Hematopoietic multipotent progenitor cell treated with erythropoietin and hydrocortisone succinate and interleukin-3 and kit ligand, for 17 days (in vitro differentiated cells): Measurements from ENCODE around the gene PLCL2.
"Not testable (repeated sequence)": the region's sequence is repeated elsewhere in the genome, so short reads cannot be mapped to it uniquely, and the experiment has no call there.

ENCODE experiments used
- DNase-seq: peaks from one replicate; pipeline ENCODE4 v3.0.0-alpha.2; 2015; ENCODE audit warnings: low spot score

Gene PLCL2

DNA sequence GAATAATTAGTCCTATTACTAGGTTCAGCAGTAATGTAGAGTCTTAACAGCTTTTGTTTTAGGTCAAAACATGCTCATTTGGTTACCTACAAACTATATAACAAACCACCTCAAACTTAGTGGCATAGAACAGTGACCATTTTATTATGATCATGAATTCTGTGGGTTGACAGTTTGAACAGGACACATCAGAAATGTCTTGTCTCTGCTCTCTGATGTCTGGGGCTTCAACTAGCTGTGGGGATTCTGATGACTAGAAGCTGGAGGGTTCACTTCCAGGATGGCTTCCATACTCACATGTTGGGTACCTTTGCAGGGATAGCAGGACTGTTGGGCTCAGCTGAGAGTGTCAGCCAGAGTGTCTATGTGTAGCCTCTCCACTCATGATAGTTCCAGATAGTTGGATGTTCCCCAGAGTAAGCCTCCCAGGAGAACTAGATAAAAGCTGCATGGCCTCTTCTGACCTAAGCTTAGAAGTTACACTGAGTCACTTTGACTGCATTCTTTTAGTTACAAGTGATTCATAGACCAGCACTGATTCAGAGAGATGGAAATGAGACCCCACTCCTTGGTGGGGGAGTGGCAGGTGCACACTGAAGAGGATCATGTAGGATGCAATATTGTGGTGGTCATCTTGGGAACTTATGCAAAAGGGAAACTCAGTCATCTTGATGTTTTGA, 32.6 kb downstream of the PLCL2 start:
- no peak for DNase-seq

DNA sequence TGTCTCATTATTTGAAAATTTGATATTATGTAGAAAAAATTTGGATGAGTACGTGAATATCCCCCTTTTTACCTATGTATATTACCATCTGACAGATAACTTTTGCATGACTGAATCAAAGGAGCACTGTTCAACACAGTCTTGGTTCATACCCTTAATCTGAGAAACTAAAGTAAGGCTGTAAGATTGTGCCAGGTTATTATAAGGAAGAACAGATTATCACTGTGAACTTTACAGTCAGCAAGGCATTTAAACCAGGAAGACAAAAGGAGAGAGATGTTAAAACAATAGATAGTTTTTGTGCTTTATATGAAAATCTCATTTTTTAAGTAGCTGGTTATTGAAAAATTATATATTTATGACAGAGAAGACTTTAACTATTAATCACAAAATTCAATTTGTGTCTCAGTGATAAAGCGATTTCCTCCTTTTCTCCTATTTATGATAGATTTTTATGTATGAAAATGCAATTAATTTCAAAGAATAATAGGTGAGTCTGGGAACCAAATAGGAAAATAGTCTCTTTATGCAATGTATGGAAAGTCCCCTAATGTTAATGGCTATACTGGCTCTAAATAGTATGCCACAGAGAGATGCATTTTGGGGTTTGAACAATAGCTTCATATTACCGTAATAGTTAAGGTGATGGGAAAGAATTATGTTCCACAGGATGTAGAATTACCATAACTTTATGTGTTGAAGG, 33.4 kb downstream of the PLCL2 start:
- DNase-seq: no peak

- DNase-seq: no peak
Observed at GRCh38 chr3:16918683-16919025, 33.9 kb downstream of the PLCL2 start.

- DNase-seq: no peak
Observed at GRCh38 chr3:16923112-16923511, 38.4 kb downstream of the PLCL2 start.

- no peak for DNase-seq
Observed at GRCh38 chr3:16927485-16927884, 42.7 kb downstream of the PLCL2 start.

DNA sequence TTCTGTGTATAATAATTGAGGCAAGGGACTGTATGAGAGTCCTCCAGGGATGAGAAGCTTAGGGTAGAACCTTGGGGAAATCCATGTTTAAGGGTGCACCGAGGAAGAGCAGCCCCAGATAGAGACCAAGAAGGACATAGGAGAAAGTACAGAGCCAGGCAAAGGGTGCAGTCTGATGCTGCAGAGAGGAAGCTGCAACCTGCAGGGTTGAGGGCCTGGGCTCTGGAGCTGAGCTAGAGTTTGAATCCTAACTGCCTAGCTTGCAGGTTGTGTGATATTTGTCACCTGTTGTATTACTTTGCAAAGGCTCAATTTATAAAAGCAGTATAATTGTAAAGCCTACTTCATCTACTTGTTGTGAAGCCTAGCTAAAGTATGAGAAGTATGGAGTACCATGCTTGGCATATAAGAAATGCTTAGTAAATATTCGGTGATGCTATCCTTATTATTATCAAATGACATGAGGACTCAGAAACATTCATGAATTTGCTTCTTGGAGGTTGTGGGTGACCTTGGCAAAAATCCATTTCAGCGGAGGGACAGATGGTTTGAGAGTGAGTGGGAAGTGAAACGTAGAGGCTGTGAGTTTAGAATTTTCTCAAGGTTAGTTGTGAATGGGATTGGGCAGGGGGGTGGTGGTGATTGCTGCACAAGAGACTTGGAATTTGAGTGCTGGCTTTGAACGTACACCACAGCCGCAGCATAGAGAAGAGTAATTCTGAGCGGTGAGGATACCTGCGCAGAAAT, 43.8 kb downstream of the PLCL2 start:
- no peak for DNase-seq

- DNase-seq: no peak
Observed at GRCh38 chr3:16929311-16929710, 44.6 kb downstream of the PLCL2 start.

- DNase-seq: no peak
Observed at GRCh38 chr3:16932877-16933276, 48.1 kb downstream of the PLCL2 start.

GRCh38 chr3:16935781-16936180, 51.0 kb downstream of the PLCL2 start:
- no peak for DNase-seq

DNA sequence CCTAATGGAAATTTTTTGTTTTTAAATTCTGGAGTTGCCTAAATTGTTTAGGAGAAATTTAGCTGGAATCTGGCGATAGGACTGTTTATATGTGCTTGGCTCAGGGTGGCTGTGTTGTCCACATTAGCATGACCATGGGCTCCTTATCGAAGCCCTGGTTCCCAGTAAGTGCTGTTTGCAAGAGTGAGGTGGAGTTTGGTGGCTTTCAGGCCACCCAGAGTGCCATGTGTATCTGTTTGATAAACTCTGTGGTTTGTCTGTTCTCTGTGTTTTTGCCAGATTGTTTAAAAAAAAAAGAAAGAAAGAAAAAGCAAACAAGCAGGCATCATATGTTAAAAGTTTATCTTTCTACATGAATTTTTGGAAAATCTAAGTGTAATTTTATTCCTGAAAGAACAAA, 51.5 kb downstream of the PLCL2 start:
- peak; percentile 81 for DNase-seq

DNA sequence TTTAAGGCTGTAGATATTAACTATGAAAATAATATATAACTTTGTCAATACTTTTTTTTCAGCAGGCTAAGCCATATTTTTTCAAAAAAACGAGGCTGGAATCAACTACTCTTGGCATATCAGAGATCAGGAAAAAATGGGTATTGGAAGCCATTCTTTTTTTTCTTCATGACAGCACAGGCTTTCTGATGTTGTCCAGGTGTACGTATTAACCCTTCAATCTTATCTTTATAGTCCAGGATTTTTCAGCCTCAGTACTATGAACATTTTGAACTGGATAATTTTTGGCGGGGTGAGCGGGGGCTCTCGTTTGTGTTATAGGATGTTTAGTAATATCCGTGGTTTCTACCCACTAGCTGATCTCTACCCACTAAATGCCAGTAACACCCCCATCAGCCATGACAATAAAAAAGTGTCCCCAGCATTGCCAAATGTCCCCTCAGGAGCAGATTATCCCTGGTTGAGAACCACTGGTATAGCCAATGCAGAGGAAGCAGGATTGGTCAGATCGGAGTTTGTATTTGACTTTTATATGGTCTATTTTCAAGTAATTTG, 52.0 kb downstream of the PLCL2 start:
- DNase-seq: no peak

DNA sequence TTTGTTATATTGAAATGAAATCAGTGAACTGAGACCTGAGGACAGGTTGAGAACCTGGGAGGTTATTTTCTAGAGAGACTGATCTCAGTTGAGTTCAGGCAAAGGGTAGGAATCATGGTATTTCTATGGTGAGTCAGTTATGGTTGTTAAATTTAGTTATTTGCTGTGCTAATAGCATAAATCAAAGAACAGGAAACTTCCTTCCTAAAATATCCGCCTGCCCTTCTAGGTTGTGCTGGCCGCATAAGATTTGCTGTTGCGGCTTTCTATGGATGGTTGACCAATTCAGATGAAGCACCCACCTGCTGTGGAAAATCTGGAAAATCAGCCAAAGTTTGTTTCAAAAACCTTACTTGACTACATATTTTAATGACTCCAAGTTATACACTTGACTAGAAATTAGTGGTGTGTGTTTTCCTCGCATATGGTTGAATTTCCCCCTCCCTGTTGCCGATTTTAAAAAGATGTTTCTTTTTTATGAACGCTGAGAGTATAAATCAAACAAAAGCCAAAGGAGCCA, 52.6 kb downstream of the PLCL2 start:
- no peak for DNase-seq

GRCh38 chr3:16940769-16941700, 56.3 kb downstream of the PLCL2 start:
- no peak for DNase-seq

GRCh38 chr3:16942955-16943354, 58.2 kb downstream of the PLCL2 start:
- no peak for DNase-seq

DNA sequence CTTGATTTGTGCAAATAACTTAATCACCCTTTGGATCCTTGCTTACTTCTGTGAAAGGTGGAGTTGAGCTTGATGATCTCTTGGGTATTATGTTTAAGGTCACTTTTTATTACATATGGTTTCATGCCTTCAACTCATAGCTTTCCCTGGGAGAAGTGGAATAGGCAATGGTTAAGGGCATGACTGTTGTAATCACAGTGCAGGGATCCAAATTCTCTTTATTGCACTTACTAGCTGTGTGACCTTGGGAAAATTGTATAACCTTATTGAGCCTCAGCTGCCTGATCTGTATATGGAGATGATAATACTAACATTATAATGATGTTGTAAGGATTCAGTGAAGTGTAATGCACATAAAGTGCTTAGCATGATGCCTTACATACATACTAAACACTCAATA, 59.1 kb downstream of the PLCL2 start:
- no peak for DNase-seq

- peak; percentile 45 for DNase-seq
Observed at GRCh38 chr3:16944356-16944755, 59.6 kb downstream of the PLCL2 start.

- DNase-seq: peak; percentile 74
Observed at GRCh38 chr3:16945330-16945729, 60.6 kb downstream of the PLCL2 start.

DNA sequence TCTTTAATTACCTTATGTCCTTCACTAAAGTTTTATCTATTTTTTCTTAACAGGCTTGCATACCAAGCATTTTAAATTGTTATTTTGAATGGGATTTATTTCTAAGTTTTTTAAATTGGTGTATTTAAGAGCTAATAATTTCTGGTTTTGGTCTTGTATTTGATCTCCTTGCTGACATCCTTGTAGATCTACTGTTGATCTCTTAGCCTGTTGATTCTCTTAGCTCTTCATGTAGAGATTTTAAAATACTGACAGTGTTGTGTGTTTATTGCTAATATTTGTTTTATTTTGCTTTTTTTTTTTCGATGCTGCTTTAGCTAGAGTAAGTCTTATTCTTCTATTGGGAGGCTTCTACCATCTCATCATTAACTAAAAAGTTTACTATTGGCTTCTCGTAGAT, 65.5 kb downstream of the PLCL2 start:
- no peak for DNase-seq

- DNase-seq: no peak
Observed at GRCh38 chr3:16950845-16951244, 66.1 kb downstream of the PLCL2 start.

DNA sequence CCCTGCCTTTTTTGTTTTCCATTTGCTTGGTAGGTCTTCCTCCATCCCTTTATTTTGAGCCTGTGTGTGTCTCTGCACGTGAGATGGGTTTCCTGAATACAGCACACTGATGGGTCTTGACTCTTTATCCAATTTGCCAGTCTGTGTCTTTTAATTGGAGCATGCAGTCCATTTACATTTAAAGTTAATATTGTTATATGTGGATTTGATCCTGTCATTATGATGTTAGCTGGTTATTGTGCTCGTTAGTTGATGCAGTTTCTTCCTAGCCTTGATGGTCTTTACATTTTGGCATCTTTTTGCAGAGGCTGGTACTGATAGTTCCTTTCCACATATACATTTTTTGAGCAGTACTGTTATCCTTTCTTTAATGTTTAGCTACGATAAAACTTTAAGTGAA, 73.1 kb downstream of the PLCL2 start:
- not testable (repeated sequence) for DNase-seq

- no peak for DNase-seq
Observed at GRCh38 chr3:16960125-16960524, 75.4 kb downstream of the PLCL2 start.
